ENCODE data around the gene MDM1. TPM values are rescaled to one million over a fixed set of nuclear protein-coding genes. Genes with fewer than 3 reads are reported as not detected.
A peak's percentile ranks its signal among the peaks of the same experiment; 100 is the strongest.

MDM1 gene
- total RNA-seq, 2 donors from 2014 or later, result 8.3 to 12.8 TPM

- DNase-seq (ENCODE audit: low spot score), result no peak
- Histone ChIP-seq H3K27ac (no peak overlapping the region), H3K9me3 (no peaks in the 10 kb centered on the region), H3K27me3 (no peaks in the 10 kb centered on the region), H3K4me1 (no peaks in the 10 kb centered on the region), H3K36me3 (peaks cover 27% of the 10 kb centered on the region), H3K4me3 (no peak overlapping the region)
- TF ChIP-seq CTCF (IDR thresholded peaks at IDR 0.05), result peak; percentile 50 to 77
These were observed 15.0 kb downstream of the MDM1 start for GRCh38 chr12:68317047-68317667.

GRCh38 chr12:68310370-68310769, 21.8 kb downstream of the MDM1 start:
- H3K36me3 ChIP-seq, result peaks cover 79% of the 10 kb centered on the region
- no peaks in the 10 kb centered on the region for H3K4me1 ChIP-seq
- no peak overlapping the region for H3K27ac ChIP-seq
- DNase-seq (ENCODE audit: low spot score), result no peak
- H3K27me3 ChIP-seq, result no peaks in the 10 kb centered on the region
- H3K4me3 ChIP-seq, result no peak overlapping the region
- TF ChIP-seq CTCF (IDR thresholded peaks at IDR 0.05), result no peak
- no peaks in the 10 kb centered on the region for H3K9me3 ChIP-seq

GRCh38 chr12:68306564-68306963, 25.6 kb downstream of the MDM1 start:
- Histone ChIP-seq H3K4me1 (no peaks in the 10 kb centered on the region), H3K36me3 (peaks cover 58% of the 10 kb centered on the region), H3K27ac (no peak overlapping the region), H3K9me3 (no peaks in the 10 kb centered on the region), H3K4me3 (no peak overlapping the region), H3K27me3 (no peaks in the 10 kb centered on the region)
- TF ChIP-seq CTCF (IDR thresholded peaks at IDR 0.05), result no peak
- no peak for DNase-seq (ENCODE audit: low spot score)

GRCh38 chr12:68305278-68305677, 26.9 kb downstream of the MDM1 start:
- no peaks in the 10 kb centered on the region for H3K27me3 ChIP-seq
- H3K9me3 ChIP-seq, result peaks cover 0 to 5% of the 10 kb centered on the region in 2 donors
- DNase-seq (ENCODE audit: low spot score), result no peak
- no peak overlapping the region for H3K27ac ChIP-seq
- H3K4me3 ChIP-seq, result no peak overlapping the region
- no peaks in the 10 kb centered on the region for H3K4me1 ChIP-seq
- peaks cover 55% of the 10 kb centered on the region for H3K36me3 ChIP-seq
- no peak for TF ChIP-seq CTCF (IDR thresholded peaks at IDR 0.05)

GRCh38 chr12:68304626-68305025, 27.5 kb downstream of the MDM1 start:
- Histone ChIP-seq H3K9me3 (peaks cover 0 to 12% of the 10 kb centered on the region in 2 donors), H3K36me3 (peaks cover 54% of the 10 kb centered on the region), H3K4me1 (no peaks in the 10 kb centered on the region), H3K27me3 (no peaks in the 10 kb centered on the region), H3K27ac (no peak overlapping the region), H3K4me3 (no peak overlapping the region)
- no peak for TF ChIP-seq CTCF (IDR thresholded peaks at IDR 0.05)
- DNase-seq (ENCODE audit: low spot score), result no peak

GRCh38 chr12:68303850-68304249, 28.3 kb downstream of the MDM1 start:
- Histone ChIP-seq H3K27me3 (no peaks in the 10 kb centered on the region), H3K9me3 (peaks cover 0 to 16% of the 10 kb centered on the region in 2 donors), H3K27ac (no peak overlapping the region), H3K4me3 (no peak overlapping the region), H3K36me3 (peaks cover 47% of the 10 kb centered on the region), H3K4me1 (no peaks in the 10 kb centered on the region)
- no peak for TF ChIP-seq CTCF (IDR thresholded peaks at IDR 0.05)
- peak; percentile 66 for DNase-seq (ENCODE audit: low spot score)

All from right atrium auricular region (tissue), 2 donors.